HuH-7 (cell line): ENCODE measurements around the gene PRR23A.

Source experiments
- DNase-seq: peaks from one replicate; pipeline ENCODE4 v3.0.0; 2011; ENCODE audit warnings: low spot score

The PRR23A gene

GRCh38 chr3:138972941-138973340 is 33.1 kb downstream of the PRR23A start:
- DNase-seq, result no peak

DNA sequence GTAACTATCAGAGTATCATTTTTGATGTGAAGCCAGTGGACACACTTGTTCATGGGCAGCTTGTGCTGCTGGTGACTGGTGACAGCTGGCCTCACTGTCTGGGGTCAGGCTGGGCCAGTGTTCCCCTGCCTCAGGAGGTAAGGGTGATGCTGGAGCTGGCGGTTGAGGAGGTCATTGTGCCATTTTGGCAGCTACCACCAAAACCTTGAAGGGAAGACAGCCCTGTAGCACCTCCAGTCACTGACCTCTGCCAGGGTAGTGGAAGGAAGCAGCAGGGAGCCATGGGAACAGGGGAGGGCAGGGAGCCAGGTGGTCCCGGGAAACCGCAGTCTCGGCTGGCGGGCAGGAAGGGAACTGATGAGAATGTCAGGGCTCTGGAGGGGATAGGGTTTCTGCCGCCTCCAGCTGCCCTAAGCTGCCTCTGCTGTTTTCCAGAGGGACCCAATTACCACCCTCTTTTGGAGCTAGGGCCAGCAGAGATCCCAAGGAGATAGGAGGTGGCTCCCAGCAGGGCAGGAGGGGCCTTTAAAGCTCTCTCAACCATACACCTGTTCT is 34.2 kb downstream of the PRR23A start:
- DNase-seq, result no peak

DNA sequence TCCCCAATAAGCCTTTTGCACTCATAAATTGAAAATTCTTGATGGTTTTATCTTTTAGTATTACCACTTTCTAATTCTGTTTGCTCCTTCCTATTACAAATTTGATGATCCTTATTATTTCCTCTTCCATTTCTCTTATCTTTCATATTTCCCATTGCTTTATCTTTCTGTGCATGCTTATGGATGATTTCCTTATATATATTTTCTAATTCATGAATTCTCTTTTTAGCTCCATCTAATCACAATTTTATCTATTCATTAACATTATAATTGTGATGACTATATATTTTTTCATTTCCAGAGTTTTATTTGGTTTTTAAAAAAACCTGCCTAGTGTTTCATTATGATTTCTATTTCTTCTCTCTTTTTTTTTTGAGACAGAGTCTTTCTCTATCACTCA is 41.1 kb downstream of the PRR23A start:
- DNase-seq, result no peak

DNA sequence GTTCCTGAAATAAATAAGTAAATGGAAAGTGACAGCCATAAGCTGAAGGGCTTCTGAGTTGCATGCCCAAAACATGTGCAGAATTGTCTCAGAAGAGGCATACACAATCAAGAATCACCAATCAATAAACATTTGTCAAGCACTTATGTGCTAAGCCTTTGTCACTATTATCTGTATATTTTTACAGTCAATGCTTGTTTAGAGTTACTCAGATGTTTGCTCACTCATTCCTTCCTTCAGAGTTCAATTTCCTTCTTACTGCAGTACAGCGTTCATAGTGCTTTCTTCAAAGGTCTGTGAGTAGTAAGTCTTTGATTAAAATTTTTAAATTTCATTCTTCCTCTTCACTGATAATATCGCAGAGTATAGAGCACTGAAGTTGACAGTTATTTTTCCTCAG is 41.8 kb downstream of the PRR23A start:
- DNase-seq, result no peak

GRCh38 chr3:138962854-138963560 is 43.1 kb downstream of the PRR23A start:
- DNase-seq, result no peak

GRCh38 chr3:138960417-138960852 is 45.6 kb downstream of the PRR23A start:
- DNase-seq, result no peak
